Measurements from ENCODE around the gene SLC39A8.

DNA sequence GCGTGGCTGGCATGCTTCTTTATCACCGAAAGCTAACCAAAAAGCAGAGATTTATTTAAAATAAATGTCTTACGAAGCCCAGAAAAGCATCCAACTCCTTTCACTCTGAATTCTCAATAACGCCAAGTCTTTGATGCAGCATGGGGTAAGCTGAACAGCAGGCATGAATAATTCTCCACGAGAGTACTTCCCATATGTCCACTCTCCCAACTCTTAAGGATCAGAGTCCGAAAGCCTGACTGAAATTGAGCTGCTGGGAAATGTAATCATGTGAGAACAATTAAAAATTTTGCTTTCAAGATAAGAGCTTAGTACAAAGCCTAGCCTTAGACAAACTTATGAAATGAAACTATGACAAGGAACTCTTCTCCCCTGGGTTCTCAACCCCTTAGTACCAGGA, 7.5 kb upstream of the SLC39A8 start:
- TF ChIP-seq EP300 (IDR thresholded peaks at IDR 0.05; ENCODE audit: borderline replicate concordance), result no peak
- no peak for TF ChIP-seq TAF1 (IDR thresholded peaks at IDR 0.05; ENCODE audit: low read depth)
- TF ChIP-seq CREB1 (IDR thresholded peaks at IDR 0.05; ENCODE audit: low read depth), result no peak
- no peak for TF ChIP-seq RAD21 (IDR thresholded peaks at IDR 0.05; ENCODE audit: low read depth)
- no peak for TF ChIP-seq TCF12 (IDR thresholded peaks at IDR 0.05; ENCODE audit: low read depth)
- no peak for TF ChIP-seq CEBPB (IDR thresholded peaks at IDR 0.05)
- no peak for TF ChIP-seq FOXM1 (IDR thresholded peaks at IDR 0.05; ENCODE audit: borderline replicate concordance, low read depth)
- TF ChIP-seq, protein P1, sequence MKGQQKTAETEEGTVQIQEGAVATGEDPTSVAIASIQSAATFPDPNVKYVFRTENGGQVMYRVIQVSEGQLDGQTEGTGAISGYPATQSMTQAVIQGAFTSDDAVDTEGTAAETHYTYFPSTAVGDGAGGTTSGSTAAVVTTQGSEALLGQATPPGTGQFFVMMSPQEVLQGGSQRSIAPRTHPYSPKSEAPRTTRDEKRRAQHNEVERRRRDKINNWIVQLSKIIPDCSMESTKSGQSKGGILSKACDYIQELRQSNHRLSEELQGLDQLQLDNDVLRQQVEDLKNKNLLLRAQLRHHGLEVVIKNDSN (IDR thresholded peaks at IDR 0.05), result no peak
- no peak for TF ChIP-seq NFIC (IDR thresholded peaks at IDR 0.05)
- no peak for TF ChIP-seq YY1 (IDR thresholded peaks at IDR 0.05; ENCODE audit: low read depth)
- no peak for TF ChIP-seq REST (IDR thresholded peaks at IDR 0.05; ENCODE audit: low read depth)
- no peak for TF ChIP-seq MAX (IDR thresholded peaks at IDR 0.05)
- no peak for TF ChIP-seq EGR1 (IDR thresholded peaks at IDR 0.05)
